DOHH2 (cell line): Measurements from ENCODE around the gene EIF2B1.

Experiments used
- EZH2phosphoT487 ChIP-seq: fragments of 200-600 bp; sonication (generic); IDR thresholded peaks from 2 replicates; pipeline ENCODE4 v1.6.1; 2017; ENCODE audit warnings: borderline replicate concordance, mild to moderate bottlenecking, antibody characterized with exemption, low read length, moderate library complexity, mixed read lengths
- TF ChIP-seq, protein P1 (sequence below): fragments of 200-600 bp; sonication (generic); IDR thresholded peaks from one replicate; pipeline ENCODE4 v1.5.1; 2014; ENCODE audit warnings: antibody characterized with exemption, mild to moderate bottlenecking, low read depth, low read length; ENCODE audit not compliant: poor library complexity, severe bottlenecking

- TF ChIP-seq, protein P1, sequence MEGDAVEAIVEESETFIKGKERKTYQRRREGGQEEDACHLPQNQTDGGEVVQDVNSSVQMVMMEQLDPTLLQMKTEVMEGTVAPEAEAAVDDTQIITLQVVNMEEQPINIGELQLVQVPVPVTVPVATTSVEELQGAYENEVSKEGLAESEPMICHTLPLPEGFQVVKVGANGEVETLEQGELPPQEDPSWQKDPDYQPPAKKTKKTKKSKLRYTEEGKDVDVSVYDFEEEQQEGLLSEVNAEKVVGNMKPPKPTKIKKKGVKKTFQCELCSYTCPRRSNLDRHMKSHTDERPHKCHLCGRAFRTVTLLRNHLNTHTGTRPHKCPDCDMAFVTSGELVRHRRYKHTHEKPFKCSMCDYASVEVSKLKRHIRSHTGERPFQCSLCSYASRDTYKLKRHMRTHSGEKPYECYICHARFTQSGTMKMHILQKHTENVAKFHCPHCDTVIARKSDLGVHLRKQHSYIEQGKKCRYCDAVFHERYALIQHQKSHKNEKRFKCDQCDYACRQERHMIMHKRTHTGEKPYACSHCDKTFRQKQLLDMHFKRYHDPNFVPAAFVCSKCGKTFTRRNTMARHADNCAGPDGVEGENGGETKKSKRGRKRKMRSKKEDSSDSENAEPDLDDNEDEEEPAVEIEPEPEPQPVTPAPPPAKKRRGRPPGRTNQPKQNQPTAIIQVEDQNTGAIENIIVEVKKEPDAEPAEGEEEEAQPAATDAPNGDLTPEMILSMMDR: no peak
- no peak for TF ChIP-seq EZH2phosphoT487
Measured at GRCh38 chr12:123598522-123598921, 35.0 kb downstream of the EIF2B1 start.
